ENCODE data around the gene ATP13A4. TPM values are rescaled to one million over a fixed set of nuclear protein-coding genes. Genes with fewer than 3 reads are reported as not detected.

Gene ATP13A4
- total and polyA plus RNA-seq, 2 of the 8 experiments (the other 6 are each of a cell fraction or from before 2014, with no cell fraction given), result 0.12 TPM; not detected in 1

DNA sequence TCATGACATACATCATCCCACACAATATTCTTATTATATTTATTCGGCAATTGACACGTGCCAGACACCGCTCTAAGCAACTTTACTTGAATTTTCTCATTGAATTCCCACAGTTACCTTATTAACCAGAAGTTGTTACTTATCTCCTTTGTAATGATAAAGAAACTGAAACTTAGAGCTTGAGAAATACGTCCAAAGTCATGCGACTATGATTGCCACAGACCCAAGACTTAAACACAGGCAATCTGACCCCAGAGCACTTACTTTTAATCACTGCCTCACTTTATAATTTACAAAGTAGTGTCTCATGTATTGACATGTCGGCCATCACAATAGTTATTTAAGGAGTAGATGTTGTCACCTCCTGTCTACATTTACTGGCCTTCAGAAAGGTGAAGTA lies 64.7 kb downstream of the ATP13A4 start:
- H4K91ac ChIP-seq (replicated peaks; ENCODE audit: insufficient read length, low read length), result no peak overlapping the region

More for the DNA sequence above, 64.7 kb downstream of the ATP13A4 start:
- Histone ChIP-seq H4K20me1 (replicated peaks in 1 of 2; ENCODE audit: control insufficient read depth in 1 of 2, insufficient read depth in 2 of 2, low read length in 2 of 2) (no peaks in the 10 kb centered on the region), H2AFZ (ENCODE audit: low read length) (no peak overlapping the region), H3K36me3 (ENCODE audit: control insufficient read depth in 2 of 4, insufficient read depth in 4 of 4, low read length in 3 of 4) (no peaks in the 10 kb centered on the region), H2BK5ac (ENCODE audit: low read depth, low read length) (no peak overlapping the region), H3K27ac (ENCODE audit: low read depth, low read length) (no peak overlapping the region), H3K4me1 (replicated peaks in 1 of 4; ENCODE audit: control insufficient read depth in 3 of 4, insufficient read depth in 4 of 4, low read length in 3 of 4) (no peaks in the 10 kb centered on the region), H4K8ac (ENCODE audit: extremely low read depth, insufficient read depth, low read length) (no peak overlapping the region), H2BK15ac (ENCODE audit: low read length) (no peak overlapping the region), H3K4ac (replicated peaks; ENCODE audit: insufficient read length, low read depth, low read length) (no peak overlapping the region), H3K4me2 (ENCODE audit: insufficient read depth in 1 of 2, low read depth in 2 of 2, low read length in 2 of 2) (no peak overlapping the region), H3K79me1 (ENCODE audit: low read depth, low read length) (no peaks in the 10 kb centered on the region), H2BK12ac (ENCODE audit: low read depth, low read length) (no peak overlapping the region), H3K23ac (ENCODE audit: insufficient read length) (no peak overlapping the region), H2AK5ac (ENCODE audit: low read depth, low read length) (no peak overlapping the region), H2BK20ac (ENCODE audit: low read length) (no peak overlapping the region), H3K27me3 (replicated peaks in 1 of 4; ENCODE audit: control insufficient read depth in 3 of 4, extremely low read depth in 1 of 4, insufficient read depth in 3 of 4, low read length in 3 of 4) (no peaks in the 10 kb centered on the region), H3K9me3 (ENCODE audit: insufficient read depth in 2 of 2, low read depth in 1 of 2, low read length in 1 of 2) (no peaks in the 10 kb centered on the region), H3K56ac (replicated peaks; ENCODE audit: insufficient read length, low read depth, low read length) (no peak overlapping the region), H3K14ac (ENCODE audit: insufficient read length) (no peak overlapping the region), H3K79me2 (ENCODE audit: control insufficient read depth in 1 of 2, insufficient read depth in 2 of 2, low read length in 2 of 2) (no peaks in the 10 kb centered on the region), H4K5ac (ENCODE audit: insufficient read length, low read depth, low read length) (no peak overlapping the region), H3K23me2 (ENCODE audit: low read depth, low read length) (no peaks in the 10 kb centered on the region), H2BK120ac (replicated peaks; ENCODE audit: low read depth, low read length) (no peak overlapping the region), H3K9ac (replicated peaks in 1 of 4; ENCODE audit: extremely low read depth in 1 of 4, low read depth in 3 of 4, low read length in 3 of 4) (no peak overlapping the region), H3K4me3 (ENCODE audit: extremely low read depth in 1 of 4, insufficient read depth in 2 of 4, low read depth in 3 of 4, low read length in 4 of 4) (no peak overlapping the region), H3K18ac (ENCODE audit: extremely low read depth, low read length) (no peak overlapping the region)
- ChIA-PET POLR2A (ENCODE audit: partially characterized antibody) (no interaction called here), CTCF (ENCODE audit: partially characterized antibody) (interaction anchor here (1.3 kb wide), 1 partner anchor 22 kb away, joined by 4 read pairs; no protein-coding TSS in a partner anchor)
- no peak for TF ChIP-seq SP1 (IDR thresholded peaks at IDR 0.05; ENCODE audit: low read depth, low read length)
- TF ChIP-seq RAD21 (IDR thresholded peaks at IDR 0.05 in 1 of 2, conservative IDR thresholded peaks at IDR 0.05 in 1 of 2; ENCODE audit: low read depth in 2 of 2, low read length in 2 of 2), result no peak
- FAIRE-seq, result no peak
- no peak for DNase-seq (ENCODE audit: low read depth in 1 of 2, low spot score in 2 of 2)
- WGBS, 2 experiments (ENCODE audit: extremely low coverage in 1 of 2, insufficient coverage in 1 of 2, insufficient read length in 1 of 2, insufficient replicate concordance in 2 of 2, low coverage in 1 of 2, low lambda C conversion rate in 2 of 2, missing lambda C conversion rate in 1 of 2), result 96% methylated on average over 6 of the region's 6 CpGs; no CpG with 5 or more reads in 1 of the 2 experiments
